ENCODE data around the gene TCERG1.

DNA sequence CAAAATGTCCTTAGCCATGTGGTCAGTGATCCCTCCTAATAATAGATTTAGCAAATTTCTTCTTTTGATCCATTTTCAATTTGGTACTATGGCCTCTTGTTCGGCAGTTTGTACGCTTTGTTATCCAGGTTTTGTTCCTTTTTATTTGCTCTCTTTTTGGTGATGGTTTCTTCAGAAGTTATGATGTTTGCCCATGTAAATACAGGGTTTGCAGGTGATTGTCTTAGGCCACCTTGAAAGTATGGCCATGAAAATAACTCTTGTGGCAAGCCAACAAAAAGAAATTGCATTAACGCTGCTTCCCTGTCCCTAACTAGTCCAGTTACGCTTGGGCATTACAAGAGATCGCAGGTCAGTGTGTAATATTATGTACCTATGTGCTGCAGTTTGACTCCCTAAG, 60.3 kb downstream of the TCERG1 start:
- TF ChIP-seq, protein P1, sequence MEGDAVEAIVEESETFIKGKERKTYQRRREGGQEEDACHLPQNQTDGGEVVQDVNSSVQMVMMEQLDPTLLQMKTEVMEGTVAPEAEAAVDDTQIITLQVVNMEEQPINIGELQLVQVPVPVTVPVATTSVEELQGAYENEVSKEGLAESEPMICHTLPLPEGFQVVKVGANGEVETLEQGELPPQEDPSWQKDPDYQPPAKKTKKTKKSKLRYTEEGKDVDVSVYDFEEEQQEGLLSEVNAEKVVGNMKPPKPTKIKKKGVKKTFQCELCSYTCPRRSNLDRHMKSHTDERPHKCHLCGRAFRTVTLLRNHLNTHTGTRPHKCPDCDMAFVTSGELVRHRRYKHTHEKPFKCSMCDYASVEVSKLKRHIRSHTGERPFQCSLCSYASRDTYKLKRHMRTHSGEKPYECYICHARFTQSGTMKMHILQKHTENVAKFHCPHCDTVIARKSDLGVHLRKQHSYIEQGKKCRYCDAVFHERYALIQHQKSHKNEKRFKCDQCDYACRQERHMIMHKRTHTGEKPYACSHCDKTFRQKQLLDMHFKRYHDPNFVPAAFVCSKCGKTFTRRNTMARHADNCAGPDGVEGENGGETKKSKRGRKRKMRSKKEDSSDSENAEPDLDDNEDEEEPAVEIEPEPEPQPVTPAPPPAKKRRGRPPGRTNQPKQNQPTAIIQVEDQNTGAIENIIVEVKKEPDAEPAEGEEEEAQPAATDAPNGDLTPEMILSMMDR (IDR thresholded peaks at IDR 0.05) = no peak
- TF ChIP-seq EZH2phosphoT487 (IDR thresholded peaks at IDR 0.05) = no peak
- TF ChIP-seq EZH2 (IDR thresholded peaks at IDR 0.05) = no peak
